Adrenal gland (tissue), 5 donors: Measurements from ENCODE around the gene HIPK1.

Source experiments
- POLR2A ChIP-seq, 2 donors: fragments of 450-650 bp; IDR thresholded peaks; one replicate each; pipeline ENCODE4 v1.6.1; 2017; ENCODE audit warnings: antibody characterized with exemption in 2 of 2, mild to moderate bottlenecking in 2 of 2, moderate library complexity in 1 of 2
- TF ChIP-seq, protein P1 (sequence below), 6 experiments: fragments of 450-650 bp in 4 of 6; fragments of 200-600 bp in 2 of 6; sonication (generic) in 1 of 6; IDR thresholded peaks; 1 replicate in 5 of 6; 2 replicates in 1 of 6; pipeline versions ENCODE4 v1.5.1 to v1.8.0; 2016 to 2021; ENCODE audit warnings: antibody characterized with exemption in 6 of 6, mild to moderate bottlenecking in 2 of 6, moderate library complexity in 1 of 6
- donor health status: DM: no; HTN: no; CAD: no.

- TF ChIP-seq POLR2A (IDR thresholded peaks at IDR 0.05), result no peak
- TF ChIP-seq, protein P1, sequence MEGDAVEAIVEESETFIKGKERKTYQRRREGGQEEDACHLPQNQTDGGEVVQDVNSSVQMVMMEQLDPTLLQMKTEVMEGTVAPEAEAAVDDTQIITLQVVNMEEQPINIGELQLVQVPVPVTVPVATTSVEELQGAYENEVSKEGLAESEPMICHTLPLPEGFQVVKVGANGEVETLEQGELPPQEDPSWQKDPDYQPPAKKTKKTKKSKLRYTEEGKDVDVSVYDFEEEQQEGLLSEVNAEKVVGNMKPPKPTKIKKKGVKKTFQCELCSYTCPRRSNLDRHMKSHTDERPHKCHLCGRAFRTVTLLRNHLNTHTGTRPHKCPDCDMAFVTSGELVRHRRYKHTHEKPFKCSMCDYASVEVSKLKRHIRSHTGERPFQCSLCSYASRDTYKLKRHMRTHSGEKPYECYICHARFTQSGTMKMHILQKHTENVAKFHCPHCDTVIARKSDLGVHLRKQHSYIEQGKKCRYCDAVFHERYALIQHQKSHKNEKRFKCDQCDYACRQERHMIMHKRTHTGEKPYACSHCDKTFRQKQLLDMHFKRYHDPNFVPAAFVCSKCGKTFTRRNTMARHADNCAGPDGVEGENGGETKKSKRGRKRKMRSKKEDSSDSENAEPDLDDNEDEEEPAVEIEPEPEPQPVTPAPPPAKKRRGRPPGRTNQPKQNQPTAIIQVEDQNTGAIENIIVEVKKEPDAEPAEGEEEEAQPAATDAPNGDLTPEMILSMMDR (IDR thresholded peaks at IDR 0.05), result no peak
These were observed 24.8 kb upstream of the HIPK1 start for GRCh38 chr1:113904293-113904673.
